Skeletal muscle satellite cell (primary cell): ENCODE results near the gene LRRC1. TPM values are rescaled to one million over a fixed set of nuclear protein-coding genes. Genes with fewer than 3 reads are reported as not detected.
A peak's percentile ranks its signal among the peaks of the same experiment; 100 is the strongest.

Experiments
- H3K27me3 ChIP-seq: 2 replicates; pipeline ENCODE4 v1.7.0; 2013; ENCODE audit warnings: low read length; ENCODE audit not compliant: control insufficient read depth, insufficient read depth
- H3K36me3 ChIP-seq: 2 replicates; pipeline ENCODE4 v1.7.0; 2013; ENCODE audit warnings: mild to moderate bottlenecking, control low read depth, low read length; ENCODE audit not compliant: insufficient read depth
- H3K4me1 ChIP-seq: 2 replicates; pipeline ENCODE4 v1.7.0; 2013; ENCODE audit warnings: low read length; ENCODE audit not compliant: control insufficient read depth, insufficient read depth
- H3K4me2 ChIP-seq: 2 replicates; pipeline ENCODE4 v1.7.0; 2013; ENCODE audit warnings: mild to moderate bottlenecking, low read length
- H3K4me3 ChIP-seq: 2 replicates; pipeline ENCODE4 v1.7.0; 2013; ENCODE audit warnings: low read length
- H3K9ac ChIP-seq: 2 replicates; pipeline ENCODE4 v1.7.0; 2013; ENCODE audit warnings: mild to moderate bottlenecking, low read depth, low read length, moderate library complexity
- H3K9me3 ChIP-seq: replicated peaks from 2 replicates; pipeline ENCODE4 v1.7.0; 2013; ENCODE audit warnings: mild to moderate bottlenecking, control low read depth, low read length
- total RNA-seq: library from RNA; depleted of rRNA; stranded (reverse); fragments of >200 nt; gene quantifications from 2 replicates; pipeline ENCODE4 v1.2.3, GENCODE V29; 2012; rRNA removed

The LRRC1 gene
- 2.0 and 4.8 TPM in 2 replicates for total RNA-seq

- Histone ChIP-seq H3K27me3 (no peaks in the 10 kb centered on the region), H3K4me3 (peak within 1 kb of the TSS; percentile 83), H3K4me1 (peaks cover 22% of the 10 kb centered on the region), H3K36me3 (no peaks in the 10 kb centered on the region), H3K9me3 (peaks cover 2% of the 10 kb centered on the region), H3K9ac (peak within 1 kb of the TSS; percentile 83), H3K4me2 (peak within 1 kb of the TSS; percentile 96)
Observed at GRCh38 chr6:53794720-53795339, at the start of gene LRRC1. TSS of gene LRRC1 (plus strand) at chr6:53795005. CDS start at chr6:53795257, 252 bp downstream.

GRCh38 chr6:53746442-53747103 lies 48.2 kb upstream of the LRRC1 start:
- no peaks in the 10 kb centered on the region for H3K36me3 ChIP-seq
- no peaks in the 10 kb centered on the region for H3K27me3 ChIP-seq
- no peak overlapping the region for H3K4me3 ChIP-seq
- H3K9ac ChIP-seq: no peak overlapping the region
- H3K9me3 ChIP-seq: no peaks in the 10 kb centered on the region
- H3K4me1 ChIP-seq: no peaks in the 10 kb centered on the region
- H3K4me2 ChIP-seq: no peak overlapping the region

DNA sequence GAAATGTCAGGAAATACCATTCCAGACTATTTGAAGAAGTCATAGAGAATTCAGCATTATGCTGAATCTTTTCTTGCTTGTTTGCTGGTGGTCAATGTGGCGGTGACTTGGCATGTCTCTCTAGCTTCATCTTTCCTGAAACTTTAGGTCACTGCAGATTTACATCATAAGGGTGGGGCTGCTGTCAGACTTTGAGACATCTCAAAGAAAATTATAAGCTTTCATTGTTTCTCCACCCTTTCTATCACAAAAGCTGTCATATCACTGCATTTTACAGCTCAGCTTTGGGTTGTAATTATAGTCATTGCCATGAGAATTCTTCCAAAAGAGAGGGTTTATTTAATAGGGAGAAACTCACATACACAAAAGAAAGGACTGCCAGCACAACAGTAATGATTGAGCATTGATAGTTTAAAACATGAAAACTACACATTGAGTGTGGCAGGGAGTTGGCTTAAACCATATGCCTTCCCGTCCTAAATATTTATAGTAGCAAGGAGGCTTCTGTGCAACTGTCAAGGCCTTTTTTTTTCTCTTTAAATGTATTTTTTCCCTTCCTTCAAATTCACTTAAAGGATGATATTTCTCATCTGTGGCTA lies 44.7 kb upstream of the LRRC1 start:
- Histone ChIP-seq H3K4me2 (no peak overlapping the region), H3K9me3 (no peaks in the 10 kb centered on the region), H3K4me3 (no peak overlapping the region), H3K36me3 (no peaks in the 10 kb centered on the region), H3K27me3 (no peaks in the 10 kb centered on the region), H3K9ac (no peak overlapping the region), H3K4me1 (peaks cover 11% of the 10 kb centered on the region)

DNA sequence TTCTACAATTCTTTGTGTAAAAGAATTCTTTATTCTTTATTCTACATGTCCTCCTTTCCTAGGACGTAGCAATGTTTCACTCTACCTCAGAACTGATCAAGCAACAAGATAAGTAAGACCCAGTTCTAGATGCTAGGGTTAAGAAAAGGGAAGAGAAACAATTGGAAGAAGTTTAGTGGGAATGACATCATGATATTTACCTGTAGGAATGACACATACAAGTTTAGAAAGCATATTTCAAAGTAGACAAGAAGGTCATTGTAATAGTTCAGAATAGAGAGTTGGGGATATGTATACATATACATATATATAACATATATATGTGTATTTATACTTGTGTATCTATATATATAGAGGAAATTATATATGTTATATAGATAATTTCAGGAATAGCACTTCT lies 43.4 kb upstream of the LRRC1 start:
- H3K9me3 ChIP-seq: no peaks in the 10 kb centered on the region
- no peaks in the 10 kb centered on the region for H3K27me3 ChIP-seq
- H3K4me2 ChIP-seq: no peak overlapping the region
- H3K4me3 ChIP-seq: no peak overlapping the region
- peaks cover 11% of the 10 kb centered on the region for H3K4me1 ChIP-seq
- no peak overlapping the region for H3K9ac ChIP-seq
- no peaks in the 10 kb centered on the region for H3K36me3 ChIP-seq

- peak overlapping the region; percentile 29 for H3K4me2 ChIP-seq
- peaks cover 11% of the 10 kb centered on the region for H3K4me1 ChIP-seq
- no peaks in the 10 kb centered on the region for H3K9me3 ChIP-seq
- no peaks in the 10 kb centered on the region for H3K36me3 ChIP-seq
- no peak overlapping the region for H3K9ac ChIP-seq
- H3K27me3 ChIP-seq: no peaks in the 10 kb centered on the region
- no peak overlapping the region for H3K4me3 ChIP-seq
Observed at GRCh38 chr6:53752440-53752839, 42.4 kb upstream of the LRRC1 start.

- no peaks in the 10 kb centered on the region for H3K9me3 ChIP-seq
- peak overlapping the region; percentile 23 for H3K9ac ChIP-seq
- H3K4me3 ChIP-seq: no peak overlapping the region
- peaks cover 11% of the 10 kb centered on the region for H3K4me1 ChIP-seq
- H3K36me3 ChIP-seq: no peaks in the 10 kb centered on the region
- H3K27me3 ChIP-seq: no peaks in the 10 kb centered on the region
- peak overlapping the region; percentile 29 for H3K4me2 ChIP-seq
Observed at GRCh38 chr6:53752856-53753255, 41.9 kb upstream of the LRRC1 start.

GRCh38 chr6:53754330-53754729 lies 40.5 kb upstream of the LRRC1 start:
- Histone ChIP-seq H3K4me3 (no peak overlapping the region), H3K9me3 (no peaks in the 10 kb centered on the region), H3K4me2 (no peak overlapping the region), H3K4me1 (peaks cover 11% of the 10 kb centered on the region), H3K36me3 (no peaks in the 10 kb centered on the region), H3K27me3 (no peaks in the 10 kb centered on the region), H3K9ac (no peak overlapping the region)

GRCh38 chr6:53756396-53756795 lies 38.4 kb upstream of the LRRC1 start:
- Histone ChIP-seq H3K4me3 (no peak overlapping the region), H3K4me2 (no peak overlapping the region), H3K27me3 (no peaks in the 10 kb centered on the region), H3K4me1 (peaks cover 11% of the 10 kb centered on the region), H3K9me3 (no peaks in the 10 kb centered on the region), H3K9ac (no peak overlapping the region), H3K36me3 (no peaks in the 10 kb centered on the region)

GRCh38 chr6:53758496-53758895 lies 36.3 kb upstream of the LRRC1 start:
- H3K4me2 ChIP-seq: no peak overlapping the region
- no peaks in the 10 kb centered on the region for H3K4me1 ChIP-seq
- H3K27me3 ChIP-seq: no peaks in the 10 kb centered on the region
- no peak overlapping the region for H3K4me3 ChIP-seq
- H3K9me3 ChIP-seq: no peaks in the 10 kb centered on the region
- no peaks in the 10 kb centered on the region for H3K36me3 ChIP-seq
- no peak overlapping the region for H3K9ac ChIP-seq

- Histone ChIP-seq H3K4me2 (no peak overlapping the region), H3K9me3 (no peaks in the 10 kb centered on the region), H3K36me3 (no peaks in the 10 kb centered on the region), H3K27me3 (no peaks in the 10 kb centered on the region), H3K9ac (no peak overlapping the region), H3K4me3 (no peak overlapping the region), H3K4me1 (no peaks in the 10 kb centered on the region)
Observed at GRCh38 chr6:53761036-53761435, 33.8 kb upstream of the LRRC1 start.

GRCh38 chr6:53765270-53765669 lies 29.5 kb upstream of the LRRC1 start:
- Histone ChIP-seq H3K9me3 (no peaks in the 10 kb centered on the region), H3K36me3 (no peaks in the 10 kb centered on the region), H3K4me2 (no peak overlapping the region), H3K9ac (no peak overlapping the region), H3K4me1 (no peaks in the 10 kb centered on the region), H3K4me3 (no peak overlapping the region), H3K27me3 (no peaks in the 10 kb centered on the region)

GRCh38 chr6:53766930-53767329 lies 27.9 kb upstream of the LRRC1 start:
- no peak overlapping the region for H3K4me3 ChIP-seq
- no peaks in the 10 kb centered on the region for H3K27me3 ChIP-seq
- no peak overlapping the region for H3K9ac ChIP-seq
- no peak overlapping the region for H3K4me2 ChIP-seq
- H3K4me1 ChIP-seq: no peaks in the 10 kb centered on the region
- H3K9me3 ChIP-seq: no peaks in the 10 kb centered on the region
- no peaks in the 10 kb centered on the region for H3K36me3 ChIP-seq
